Measurements from ENCODE around the gene CNTNAP2. TPM values are rescaled to one million over a fixed set of nuclear protein-coding genes. Genes with fewer than 3 reads are reported as not detected.

The CNTNAP2 gene
- total RNA-seq, 1 experiment from 2014 or later = 64.5 TPM

DNA sequence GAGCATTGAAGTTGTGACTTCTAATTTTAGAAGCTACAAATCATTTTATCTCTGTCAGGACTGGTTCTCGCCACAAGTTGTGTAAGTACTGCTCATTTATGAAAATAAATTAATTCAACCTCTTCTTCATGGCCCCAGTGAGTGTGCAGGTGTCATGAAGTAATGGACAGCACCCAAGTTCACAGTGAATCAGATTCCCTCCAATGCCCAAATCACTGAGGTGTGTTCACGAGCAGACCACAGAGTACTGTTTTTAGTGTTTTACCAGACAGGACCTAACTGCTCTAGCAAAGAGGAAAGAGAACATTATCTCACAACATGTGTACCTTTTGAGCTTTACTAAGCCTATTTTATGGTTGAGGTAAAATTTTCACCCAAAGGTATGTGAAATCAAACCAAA, 980.0 kb downstream of the CNTNAP2 start:
- no peak overlapping the region for H3K4me3 Mint-ChIP-seq
- TF ChIP-seq, protein P1, sequence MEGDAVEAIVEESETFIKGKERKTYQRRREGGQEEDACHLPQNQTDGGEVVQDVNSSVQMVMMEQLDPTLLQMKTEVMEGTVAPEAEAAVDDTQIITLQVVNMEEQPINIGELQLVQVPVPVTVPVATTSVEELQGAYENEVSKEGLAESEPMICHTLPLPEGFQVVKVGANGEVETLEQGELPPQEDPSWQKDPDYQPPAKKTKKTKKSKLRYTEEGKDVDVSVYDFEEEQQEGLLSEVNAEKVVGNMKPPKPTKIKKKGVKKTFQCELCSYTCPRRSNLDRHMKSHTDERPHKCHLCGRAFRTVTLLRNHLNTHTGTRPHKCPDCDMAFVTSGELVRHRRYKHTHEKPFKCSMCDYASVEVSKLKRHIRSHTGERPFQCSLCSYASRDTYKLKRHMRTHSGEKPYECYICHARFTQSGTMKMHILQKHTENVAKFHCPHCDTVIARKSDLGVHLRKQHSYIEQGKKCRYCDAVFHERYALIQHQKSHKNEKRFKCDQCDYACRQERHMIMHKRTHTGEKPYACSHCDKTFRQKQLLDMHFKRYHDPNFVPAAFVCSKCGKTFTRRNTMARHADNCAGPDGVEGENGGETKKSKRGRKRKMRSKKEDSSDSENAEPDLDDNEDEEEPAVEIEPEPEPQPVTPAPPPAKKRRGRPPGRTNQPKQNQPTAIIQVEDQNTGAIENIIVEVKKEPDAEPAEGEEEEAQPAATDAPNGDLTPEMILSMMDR (conservative IDR thresholded peaks at IDR 0.05) = no peak
- H2BK12ac ChIP-seq (ENCODE audit: insufficient read length, low read depth, low read length) = no peak overlapping the region

More for the DNA sequence above, 980.0 kb downstream of the CNTNAP2 start:
- no peaks in the 10 kb centered on the region for H4K20me1 ChIP-seq (ENCODE audit: control insufficient read depth, insufficient read depth, insufficient read length)
- no CpG with 5 or more reads among the region's 2 CpGs for WGBS (ENCODE audit: extremely low coverage, insufficient read length, low lambda C conversion rate)
- no peaks in the 10 kb centered on the region for H3K4me1 ChIP-seq (ENCODE audit: insufficient read depth, low read length)
- no peak overlapping the region for H4K91ac ChIP-seq (ENCODE audit: insufficient read length, low read depth, low read length)
- H3K79me1 ChIP-seq (ENCODE audit: insufficient read depth, low read depth, low read length, poor library complexity, severe bottlenecking) = no peaks in the 10 kb centered on the region
- no peak overlapping the region for H3K27ac ChIP-seq (ENCODE audit: insufficient read length, low read depth, low read length)
- H3K9me3 ChIP-seq (ENCODE audit: control insufficient read depth, low read depth, low read length) = no peaks in the 10 kb centered on the region
- H3K23ac ChIP-seq (ENCODE audit: insufficient read length, low read depth, low read length) = no peak overlapping the region
- no peak overlapping the region for H3K9ac ChIP-seq (ENCODE audit: extremely low read depth, insufficient read length, low read length)
- H3K56ac ChIP-seq (ENCODE audit: insufficient read length, low read depth, low read length) = no peak overlapping the region
- H3K27ac Mint-ChIP-seq = no peak overlapping the region
- H3K9me3 Mint-ChIP-seq = peaks cover 0 to 8% of the 10 kb centered on the region in 2 experiments; a peak in 3 of 5 replicates
- no peak overlapping the region for H2BK5ac ChIP-seq (ENCODE audit: insufficient read length, low read length)
- no peak overlapping the region for H2BK15ac ChIP-seq (ENCODE audit: low read depth, low read length)
- H3K36me3 Mint-ChIP-seq (ENCODE audit: insufficient read depth in 1 of 3, low read depth in 3 of 3) = peaks cover 0 to 8% (median under 1%) of the 10 kb centered on the region in 3 experiments; a peak in 4 of 7 replicates
- no peaks in the 10 kb centered on the region for H3K23me2 ChIP-seq (ENCODE audit: insufficient read length, low read depth, low read length, poor library complexity, severe bottlenecking)
- H3K4me1 Mint-ChIP-seq = no peaks in the 10 kb centered on the region
- no peak overlapping the region for H3K4me2 ChIP-seq (ENCODE audit: insufficient read depth, insufficient read length, low read length)
- DNase-seq = no peak
- H2AK5ac ChIP-seq (ENCODE audit: insufficient read length, low read length) = no peak overlapping the region
- no peak overlapping the region for H3K18ac ChIP-seq (ENCODE audit: insufficient read length, low read depth, low read length)
- H3K27me3 ChIP-seq (ENCODE audit: insufficient read depth, low read length) = no peaks in the 10 kb centered on the region; the same call in 1 of the 2 replicates
- H2AFZ ChIP-seq (ENCODE audit: low read length) = no peak overlapping the region
- no peak overlapping the region for H3K4ac ChIP-seq (ENCODE audit: low read depth, low read length)
- H4K5ac ChIP-seq (ENCODE audit: insufficient read length, low read depth, low read length) = no peak overlapping the region
- H3K79me2 ChIP-seq (ENCODE audit: insufficient read depth, low read length) = no peaks in the 10 kb centered on the region
- H4K8ac ChIP-seq (replicated peaks; ENCODE audit: insufficient read length, low read depth, low read length) = no peak overlapping the region
- no peak overlapping the region for H3K14ac ChIP-seq (ENCODE audit: insufficient read depth, low read length)
- H2BK120ac ChIP-seq (ENCODE audit: low read depth, low read length, poor library complexity, severe bottlenecking) = no peak overlapping the region
- no peaks in the 10 kb centered on the region for H3K27me3 Mint-ChIP-seq (ENCODE audit: low read depth)
- no peak overlapping the region for H3T11ph ChIP-seq (ENCODE audit: low read length)
- H2BK20ac ChIP-seq (ENCODE audit: low read depth, low read length, poor library complexity, severe bottlenecking) = no peak overlapping the region
